CD4-positive, alpha-beta T cell treated with Interleukin-15 for 1 hour (primary cell): Measurements from ENCODE around the gene HECTD2.
"Not testable (repeated sequence)": the region's sequence is repeated elsewhere in the genome, so short reads cannot be mapped to it uniquely, and the experiment has no call there.

Source experiments
- DNase-seq: peaks from one replicate; pipeline ENCODE4 v3.0.0-alpha.2; 2020

HECTD2 gene, protein sequence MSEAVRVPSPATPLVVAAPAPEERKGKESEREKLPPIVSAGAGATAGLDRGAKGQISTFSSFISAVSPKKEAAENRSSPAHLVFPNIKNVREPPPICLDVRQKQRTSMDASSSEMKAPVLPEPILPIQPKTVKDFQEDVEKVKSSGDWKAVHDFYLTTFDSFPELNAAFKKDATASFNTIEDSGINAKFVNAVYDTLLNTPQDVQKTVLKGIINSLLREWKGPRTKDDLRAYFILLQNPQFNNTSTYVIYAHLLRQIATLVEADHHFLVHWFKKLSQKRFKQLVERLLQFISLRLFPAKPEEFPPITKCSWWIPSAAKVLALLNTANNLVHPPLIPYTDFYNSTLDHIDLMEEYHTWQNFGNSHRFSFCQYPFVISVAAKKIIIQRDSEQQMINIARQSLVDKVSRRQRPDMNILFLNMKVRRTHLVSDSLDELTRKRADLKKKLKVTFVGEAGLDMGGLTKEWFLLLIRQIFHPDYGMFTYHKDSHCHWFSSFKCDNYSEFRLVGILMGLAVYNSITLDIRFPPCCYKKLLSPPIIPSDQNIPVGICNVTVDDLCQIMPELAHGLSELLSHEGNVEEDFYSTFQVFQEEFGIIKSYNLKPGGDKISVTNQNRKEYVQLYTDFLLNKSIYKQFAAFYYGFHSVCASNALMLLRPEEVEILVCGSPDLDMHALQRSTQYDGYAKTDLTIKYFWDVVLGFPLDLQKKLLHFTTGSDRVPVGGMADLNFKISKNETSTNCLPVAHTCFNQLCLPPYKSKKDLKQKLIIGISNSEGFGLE

DNA sequence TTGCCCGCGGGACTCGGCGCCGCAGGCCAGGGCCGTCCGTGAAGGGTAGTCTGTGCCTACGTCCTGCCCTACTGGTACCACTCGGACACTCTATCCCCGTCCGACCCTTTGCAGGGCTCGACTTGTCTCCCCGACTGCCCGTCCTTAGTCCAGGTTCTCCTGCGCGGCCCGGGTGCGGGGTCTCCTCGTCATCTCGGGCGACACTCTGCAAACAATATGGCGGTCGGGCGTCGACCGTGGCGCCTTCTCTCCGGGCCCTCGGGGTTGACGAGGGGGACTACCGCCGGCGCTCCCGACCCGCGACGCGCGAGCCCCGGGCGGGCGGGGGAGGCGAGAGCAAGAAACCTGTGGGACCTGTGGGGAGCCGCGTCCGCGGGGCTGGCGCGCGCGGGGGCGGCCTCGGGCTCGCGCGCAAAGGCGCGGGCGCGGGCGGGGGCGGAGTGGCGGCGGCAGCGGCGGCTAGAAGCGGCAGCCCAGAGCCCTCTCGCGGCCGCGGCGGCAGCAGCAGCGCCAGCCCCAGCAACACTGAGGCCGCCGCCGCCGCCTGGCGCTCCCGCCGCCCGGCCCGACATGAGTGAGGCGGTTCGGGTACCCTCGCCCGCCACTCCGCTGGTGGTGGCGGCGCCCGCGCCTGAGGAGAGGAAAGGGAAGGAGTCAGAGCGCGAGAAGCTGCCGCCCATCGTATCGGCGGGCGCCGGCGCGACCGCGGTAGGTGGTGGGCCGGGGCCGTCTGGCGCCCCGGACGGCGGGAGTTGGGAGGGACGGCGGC lies at the start of gene HECTD2:
TSS of gene HECTD2 (plus strand) at position 476 of the 769 bp plus-strand sequence. CDS start at position 571, 95 bp downstream.
- peak; percentile 88 for DNase-seq

DNA sequence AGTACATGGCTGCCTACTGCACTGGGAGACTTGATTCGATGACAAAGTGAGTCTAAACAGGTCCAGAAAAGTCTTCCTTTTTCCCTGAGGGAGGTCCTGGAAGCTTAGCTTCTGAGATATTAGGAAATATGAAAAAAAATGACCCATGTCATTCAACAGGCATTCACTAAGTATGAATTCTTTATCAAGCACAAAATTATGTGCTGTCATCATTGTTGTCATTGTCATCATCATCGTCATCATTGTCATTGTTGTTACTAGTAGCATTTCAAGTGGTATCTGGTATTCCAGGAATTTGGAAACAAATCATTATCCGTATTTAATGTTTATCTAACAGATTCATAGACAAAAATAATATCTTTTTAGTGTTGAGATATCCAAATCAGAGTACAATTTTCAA lies 49.7 kb upstream of the HECTD2 start:
- no peak for DNase-seq

DNA sequence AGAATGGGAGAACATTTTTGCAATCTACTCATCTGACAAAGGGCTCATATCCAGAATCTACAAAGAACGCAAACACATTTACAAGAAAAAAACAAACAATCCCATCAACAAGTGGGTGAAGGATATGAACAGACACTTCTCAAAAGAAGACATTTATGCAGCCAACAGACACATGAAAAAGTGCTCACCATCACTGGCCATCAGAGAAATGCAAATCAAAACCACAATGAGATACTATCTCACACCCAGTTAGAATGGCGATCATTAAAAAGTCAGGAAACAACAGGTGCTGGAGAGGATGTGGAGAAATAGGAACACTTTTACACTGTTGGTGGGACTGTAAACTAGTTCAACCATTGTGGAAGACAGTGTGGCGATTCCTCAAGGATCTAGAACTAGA lies 44.6 kb upstream of the HECTD2 start:
- not testable (repeated sequence) for DNase-seq

DNA sequence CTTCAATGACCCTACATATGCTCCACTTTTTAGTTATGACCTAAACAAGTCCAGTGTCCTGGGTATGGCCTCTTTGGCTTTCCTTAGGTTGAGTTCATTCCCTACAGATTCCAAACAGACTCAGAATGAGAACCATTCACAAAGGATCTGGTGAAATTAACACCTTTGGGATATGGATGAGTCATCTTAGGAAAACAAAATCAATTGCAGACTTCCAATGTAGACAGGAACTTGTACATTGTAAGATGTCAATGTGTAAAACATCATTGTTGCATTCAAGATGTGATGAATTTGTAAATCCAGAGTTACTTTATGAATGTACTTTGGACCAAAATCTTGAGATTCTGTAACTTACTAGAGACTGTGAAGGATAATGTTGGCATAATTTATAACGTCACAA lies 43.4 kb upstream of the HECTD2 start:
- DNase-seq, result no peak

DNA sequence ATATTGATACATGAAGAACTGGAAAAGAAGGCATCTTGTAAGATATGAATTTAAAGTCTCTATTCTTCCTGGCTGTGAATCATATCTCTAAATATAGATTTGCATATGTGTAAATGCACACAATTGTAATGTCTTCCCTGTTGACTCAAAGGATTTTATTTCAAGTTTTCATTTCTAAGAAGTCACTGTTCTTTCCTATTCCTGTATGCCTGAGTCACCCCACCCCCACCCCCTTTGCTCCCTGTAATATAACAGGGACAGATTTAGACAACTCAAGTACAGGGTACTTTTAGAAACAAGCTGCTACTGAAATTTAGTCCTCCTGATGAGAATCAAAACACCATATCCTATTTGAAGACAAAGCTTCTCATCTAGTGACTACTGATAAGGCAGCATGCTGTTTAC lies 43.0 kb upstream of the HECTD2 start:
- DNase-seq, result no peak

DNA sequence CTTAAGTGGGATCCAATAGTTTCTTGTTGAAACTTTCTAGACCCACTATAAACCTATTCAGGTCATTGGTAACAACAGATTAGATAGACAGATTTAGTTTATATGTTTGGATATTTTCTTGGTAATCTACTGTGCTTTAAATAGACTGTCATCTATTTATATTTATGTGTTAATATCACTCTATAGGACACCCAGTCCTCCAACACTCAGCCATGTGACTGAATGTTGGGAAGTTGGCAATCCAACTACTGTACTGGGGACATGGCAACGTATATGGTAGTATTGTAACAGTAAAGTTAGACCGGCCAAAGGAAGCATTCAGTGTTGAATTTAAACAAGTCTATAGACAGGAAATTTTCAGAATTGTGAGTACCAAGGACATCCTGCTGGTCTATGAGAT lies 42.6 kb upstream of the HECTD2 start:
- no peak for DNase-seq

DNA sequence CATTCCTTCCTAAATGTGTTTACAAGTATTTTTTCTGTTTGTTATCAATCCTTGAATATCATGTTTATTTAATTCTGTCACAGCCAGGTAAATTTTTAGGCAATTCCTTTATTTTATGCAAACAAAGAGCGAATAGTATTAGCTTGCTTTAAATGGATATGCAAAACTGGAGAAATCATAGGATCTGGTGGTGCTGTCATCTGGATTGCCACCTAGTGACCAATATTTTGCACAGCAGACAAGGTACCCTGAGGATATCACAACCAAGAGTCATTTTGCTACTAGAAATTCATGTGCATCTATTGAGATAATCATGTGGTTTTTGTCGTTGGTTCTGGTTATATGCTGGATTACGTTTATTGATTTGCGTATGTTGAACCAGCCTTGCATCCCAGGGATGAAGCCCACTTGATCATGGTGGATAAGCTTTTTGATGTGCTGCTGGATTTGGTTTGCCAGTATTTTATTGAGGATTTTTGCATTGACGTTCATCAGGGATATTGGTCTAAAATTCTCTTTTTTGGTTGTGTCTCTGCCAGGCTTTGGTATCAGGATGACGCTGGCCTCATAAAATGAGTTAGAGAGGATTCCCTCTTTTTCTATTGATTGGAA lies 40.1 kb upstream of the HECTD2 start:
- not testable (repeated sequence) for DNase-seq

DNA sequence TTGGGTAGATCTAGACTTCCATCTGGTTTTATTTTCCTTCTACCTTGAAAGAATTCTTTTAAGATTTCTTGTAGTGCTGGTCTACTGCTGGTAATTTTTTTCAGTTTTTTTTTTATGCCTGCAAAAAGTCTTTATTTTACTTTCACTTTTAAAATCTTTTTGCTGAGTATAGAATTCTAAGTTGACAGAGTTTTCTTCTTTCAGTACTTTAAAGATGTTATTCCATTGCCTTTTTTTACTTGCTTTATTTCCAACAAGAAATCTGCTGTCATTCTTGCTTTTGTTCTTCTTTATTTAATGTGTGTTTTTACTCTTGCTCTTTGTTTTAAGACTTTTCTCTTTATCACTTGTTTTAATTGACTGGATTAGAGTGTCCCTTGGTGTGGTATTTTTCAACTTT lies 36.1 kb upstream of the HECTD2 start:
- DNase-seq, result no peak

DNA sequence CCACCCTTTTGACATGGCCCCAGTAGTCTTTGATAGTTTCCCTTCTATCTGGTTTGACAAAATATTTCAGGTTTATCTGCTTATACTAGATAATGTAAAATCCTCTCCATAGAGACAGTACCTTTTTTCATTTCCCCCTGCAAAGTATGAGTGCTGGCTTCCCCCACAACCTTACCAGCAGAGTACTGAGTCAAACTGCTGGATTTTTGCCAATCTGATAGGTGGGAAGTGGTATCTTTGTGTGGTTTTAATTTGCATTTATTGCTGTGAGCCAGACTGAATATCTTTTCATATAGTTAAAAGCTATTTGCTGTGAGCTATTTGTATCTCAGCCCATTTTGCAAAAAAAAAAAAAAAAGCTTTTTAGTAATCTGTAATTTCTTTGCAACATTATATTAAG lies 32.1 kb upstream of the HECTD2 start:
- DNase-seq, result no peak

DNA sequence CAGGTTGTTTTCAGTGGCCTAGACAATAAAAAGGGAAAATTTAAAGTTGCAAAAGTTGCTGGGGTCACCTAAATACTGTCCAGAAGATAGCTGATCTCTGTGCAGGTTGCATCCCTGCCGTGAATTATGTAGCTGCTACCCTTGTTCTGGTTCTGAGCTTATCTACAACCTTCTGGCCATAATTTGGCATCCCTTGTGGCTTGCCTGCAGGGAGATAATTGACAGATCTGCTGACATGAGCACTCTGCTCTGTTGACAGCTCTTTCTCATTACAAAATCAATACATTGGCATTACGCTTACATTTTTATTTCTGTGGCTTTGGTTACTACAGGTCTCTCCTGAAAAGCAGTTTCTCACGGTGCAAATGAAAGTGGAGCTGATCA lies 29.3 kb upstream of the HECTD2 start:
- no peak for DNase-seq

DNA sequence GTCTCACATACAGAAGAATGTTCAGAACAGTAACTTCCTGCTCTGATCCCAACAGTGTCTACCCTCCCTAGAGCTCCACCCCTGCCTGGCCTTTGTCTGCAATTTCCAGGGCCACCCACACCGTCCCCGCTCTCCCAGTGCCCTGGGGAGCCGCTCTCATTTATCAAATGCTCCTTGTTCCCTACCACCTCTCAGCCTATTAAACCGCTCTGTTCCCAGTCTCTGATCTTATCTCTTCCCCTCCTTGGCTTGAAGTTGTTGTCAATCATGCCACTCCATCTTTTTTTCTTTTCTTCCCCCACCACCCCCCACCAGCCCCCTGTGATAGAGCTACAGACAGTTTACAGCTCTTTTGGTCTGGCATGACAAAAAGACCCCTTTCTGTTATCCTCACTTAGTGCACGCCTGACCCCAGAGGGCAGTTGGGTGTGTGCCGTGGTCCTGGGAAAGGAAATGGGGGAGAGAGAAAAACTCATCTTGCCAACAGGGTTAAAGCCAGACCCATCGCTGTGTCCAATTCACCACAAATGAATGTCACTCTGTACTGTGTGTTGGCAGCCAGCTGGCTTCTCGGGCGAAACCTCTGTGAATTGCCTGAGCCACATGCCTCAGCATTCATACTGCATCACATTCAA lies 28.8 kb upstream of the HECTD2 start:
- no peak for DNase-seq

DNA sequence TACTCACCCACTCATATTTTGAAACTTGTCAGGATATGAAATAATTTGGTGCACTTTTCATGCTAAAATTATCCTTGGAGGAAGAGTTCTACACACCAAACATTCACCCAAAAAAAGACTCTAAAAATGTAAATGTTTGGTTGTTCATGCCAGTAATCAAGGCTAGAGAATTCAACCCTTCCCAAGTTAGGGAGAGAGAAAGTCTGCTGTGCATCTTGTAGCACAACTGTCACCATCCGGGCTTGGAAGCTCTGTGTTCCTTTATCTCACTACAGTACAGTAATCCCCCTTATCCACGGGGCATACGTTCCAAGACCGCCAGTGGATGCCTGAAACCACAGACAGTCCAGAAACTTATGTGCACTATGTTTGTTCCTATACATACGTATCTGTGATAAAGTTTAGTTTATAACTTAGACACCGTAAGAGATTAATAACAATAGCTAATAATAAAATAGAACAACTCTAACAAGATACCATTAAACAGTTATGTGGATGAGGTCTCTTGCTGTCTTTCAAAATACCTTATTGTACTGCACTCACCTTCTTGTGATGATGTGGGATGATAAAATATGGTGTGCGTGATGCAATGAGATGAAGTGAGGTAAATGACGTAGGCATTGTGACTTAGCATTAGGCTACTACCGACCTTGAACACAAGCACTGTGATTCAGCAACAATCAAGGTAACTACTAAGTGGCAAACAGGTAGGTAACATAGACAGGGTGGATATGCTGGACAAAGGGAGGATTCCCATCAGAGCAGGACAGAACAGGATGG lies 24.6 kb upstream of the HECTD2 start:
- DNase-seq, result no peak

DNA sequence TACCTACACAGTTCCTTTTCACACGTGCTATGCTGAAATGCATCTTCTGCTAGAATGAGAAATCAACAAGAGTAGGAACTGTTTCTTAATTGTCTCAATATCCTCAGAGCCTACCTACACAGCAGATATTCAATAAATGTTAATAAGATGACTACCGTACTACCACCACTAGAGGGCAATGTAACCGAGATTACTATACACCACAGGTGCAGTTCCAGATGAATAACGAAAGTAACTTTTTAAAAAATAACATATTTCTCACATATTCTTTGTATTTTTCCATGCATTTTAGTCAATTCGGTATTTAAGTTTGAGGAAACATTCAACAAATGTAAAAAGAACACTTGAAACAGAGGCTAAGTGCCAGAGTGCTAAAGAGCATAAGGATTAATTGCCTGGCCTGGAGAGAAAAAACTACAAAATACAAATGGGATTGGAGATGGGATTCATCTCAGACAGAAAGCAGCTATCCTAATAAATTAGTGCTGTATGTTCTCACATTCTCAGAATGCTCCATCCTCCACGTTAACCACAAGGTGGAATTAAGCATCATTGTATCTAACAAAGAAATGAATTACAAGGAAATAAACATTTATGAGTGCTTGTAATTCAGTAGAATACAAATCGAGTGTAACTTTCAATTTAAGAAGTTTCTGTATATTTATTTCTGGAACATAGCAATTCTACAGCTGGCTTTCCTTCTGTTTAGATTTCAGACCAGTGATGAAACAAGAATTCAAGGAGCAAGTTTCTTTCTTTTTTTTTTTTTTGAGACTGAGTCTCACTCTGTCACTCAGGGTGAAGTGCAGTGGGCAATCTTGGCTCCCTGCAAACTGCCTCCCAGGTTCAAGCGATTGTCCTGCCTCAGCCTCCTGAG lies 20.3 kb upstream of the HECTD2 start:
- DNase-seq, result no peak

DNA sequence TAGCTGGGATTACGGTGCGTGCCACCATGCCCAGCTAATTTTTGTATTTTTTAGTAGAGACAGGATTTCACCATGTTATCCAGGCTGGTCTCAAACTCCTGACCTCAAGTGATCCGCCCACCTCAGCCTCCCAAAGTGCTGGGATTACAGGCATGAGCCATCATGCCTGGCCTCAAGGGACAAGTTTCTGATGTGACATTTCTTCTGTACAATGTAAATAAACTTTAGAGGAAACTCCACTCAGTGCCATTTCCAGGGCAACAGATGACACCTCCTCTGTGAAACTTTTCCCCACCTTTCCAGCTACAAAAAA lies 19.7 kb upstream of the HECTD2 start:
- not testable (repeated sequence) for DNase-seq

DNA sequence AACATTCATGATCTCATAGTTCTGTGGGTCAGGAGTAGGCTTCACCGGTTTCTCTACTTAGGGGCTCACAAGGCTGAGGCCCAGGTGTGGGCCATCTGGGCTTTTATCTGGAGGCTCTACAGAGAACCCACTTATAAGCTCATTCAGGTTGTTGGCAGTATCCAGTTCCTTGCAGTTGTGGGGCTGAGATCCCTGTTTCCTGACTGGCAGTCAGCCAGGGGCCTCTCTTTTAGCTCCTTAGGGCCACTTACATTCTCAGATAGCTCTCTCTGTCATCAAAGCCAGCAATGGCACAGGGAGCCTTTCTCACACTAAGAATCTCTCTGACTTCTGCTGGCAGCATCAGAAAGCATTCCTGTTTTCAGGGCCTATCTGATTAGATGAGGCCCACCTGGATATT lies 18.2 kb upstream of the HECTD2 start:
- no peak for DNase-seq

DNA sequence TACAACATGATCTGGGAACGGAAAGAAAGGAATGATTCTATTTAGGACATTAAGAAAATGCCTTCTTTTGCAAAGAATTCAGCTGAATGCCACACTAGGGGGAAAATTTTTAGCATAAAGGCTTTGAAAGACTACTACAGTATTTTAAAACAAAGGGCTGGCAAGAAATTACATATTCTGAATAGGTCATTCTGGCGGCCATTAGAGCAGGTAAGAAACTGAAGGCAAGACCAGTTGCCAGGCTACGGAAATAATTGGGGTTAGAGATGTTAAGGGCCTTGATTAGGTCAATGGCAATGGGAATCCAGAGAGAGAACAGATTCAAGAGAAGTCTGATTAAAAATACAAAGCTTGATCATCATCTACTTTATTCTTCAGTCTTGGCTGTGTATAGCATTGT lies 3.8 kb upstream of the HECTD2 start:
- DNase-seq, result no peak

DNA sequence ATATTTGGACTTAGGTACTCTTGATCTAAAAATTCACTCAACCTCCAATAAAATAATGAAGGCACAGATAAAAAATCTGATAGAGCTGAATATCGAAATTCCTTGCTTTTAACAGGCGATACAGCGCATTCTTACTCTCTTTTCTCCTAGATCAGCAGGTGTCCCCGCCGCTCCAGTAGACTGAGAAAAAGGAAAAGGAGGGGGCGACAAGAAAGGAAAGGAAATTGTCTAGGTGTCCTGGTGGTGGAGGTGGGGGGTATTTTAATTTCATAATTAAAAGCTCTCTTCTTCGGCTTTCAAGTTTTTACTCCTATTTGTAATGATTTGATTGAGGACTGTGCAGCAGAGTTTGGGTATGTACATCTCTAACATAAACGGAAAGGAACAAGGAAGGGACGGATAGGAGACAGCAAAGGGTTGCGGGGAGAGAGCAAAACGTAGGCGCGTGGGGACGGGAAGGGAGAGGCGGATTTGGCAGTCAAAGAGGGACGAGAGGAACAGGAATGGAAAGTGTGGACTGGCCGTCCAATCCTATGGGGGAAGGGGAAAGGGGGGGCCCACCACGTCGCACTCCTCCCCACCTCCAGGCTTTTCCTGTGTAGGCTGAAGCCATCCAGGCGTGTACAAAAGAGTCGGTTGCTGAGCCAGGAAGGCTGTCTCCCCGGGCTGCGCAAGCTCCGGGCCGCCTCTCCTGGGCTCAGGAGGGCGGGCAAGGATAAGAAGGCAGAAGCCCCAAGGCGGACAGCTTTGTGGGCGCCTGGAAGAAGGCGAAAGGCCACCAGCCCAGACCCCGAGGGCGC lies 875 bp upstream of the HECTD2 start:
- peak; percentile 30 for DNase-seq

DNA sequence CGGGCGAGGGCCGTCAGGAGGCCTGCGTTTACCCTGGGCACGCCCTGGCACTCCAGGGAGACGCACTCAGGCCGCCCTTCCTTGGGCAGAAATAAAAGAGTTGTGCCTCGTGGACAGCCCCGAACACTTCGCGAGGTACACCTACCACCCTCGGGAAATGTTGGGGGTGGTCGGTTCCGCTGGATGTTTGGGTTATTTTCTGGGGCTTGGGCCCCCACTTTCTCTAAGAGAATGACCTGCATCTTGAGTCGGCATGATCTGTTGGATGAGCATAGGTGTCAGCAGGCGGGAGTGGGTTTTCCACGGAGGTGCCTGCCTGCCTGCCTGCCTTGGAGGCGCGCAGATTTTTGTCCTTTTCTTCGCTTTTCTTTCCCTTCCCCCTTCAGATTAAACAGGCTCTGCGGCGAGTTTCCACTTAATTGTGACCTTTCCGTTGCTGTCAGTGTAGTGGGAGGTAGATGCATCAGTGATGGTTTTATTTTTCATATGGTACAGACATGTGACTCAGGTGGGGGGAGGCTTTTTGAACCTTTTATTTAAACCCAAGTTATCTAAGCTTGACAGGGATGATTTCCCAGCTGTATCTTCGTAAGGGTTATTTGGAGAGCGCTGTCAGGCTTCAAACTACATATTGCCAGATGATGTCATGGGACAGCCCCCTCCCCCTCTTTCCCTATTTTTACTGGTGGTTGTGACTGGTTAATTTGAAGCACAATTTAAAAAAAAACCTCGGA lies 661 bp downstream of the HECTD2 start:
- DNase-seq, result no peak

DNA sequence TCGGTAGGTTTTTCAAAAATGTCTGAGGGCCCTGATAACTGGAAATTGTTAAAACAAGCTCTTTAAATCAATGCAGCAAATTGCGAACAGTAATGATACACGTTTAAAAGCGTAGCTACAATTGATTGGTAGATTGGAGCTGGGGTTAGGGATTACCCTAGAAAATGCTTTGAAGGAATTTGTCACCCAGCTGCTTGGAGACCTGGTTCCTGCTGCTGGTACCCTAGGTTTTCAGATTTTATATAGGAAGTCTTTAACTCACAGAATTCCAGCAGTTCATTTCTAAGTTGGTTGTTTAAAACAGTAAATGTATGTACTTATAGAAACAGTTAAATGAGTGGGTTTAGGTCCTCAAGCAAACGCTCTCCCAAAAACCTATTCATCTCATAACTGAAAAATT lies 1.5 kb downstream of the HECTD2 start:
- no peak for DNase-seq
